Adrenal gland (tissue), 12 donors: ENCODE results near the gene RASEF. TPM values are rescaled to one million over a fixed set of nuclear protein-coding genes. Genes with fewer than 3 reads are reported as not detected.

ENCODE experiments used
- DNase-seq, 7 donors: peaks; one replicate each; pipeline ENCODE4 v3.0.0-alpha.2; 2019 to 2020
- H3K27ac ChIP-seq, 5 donors: fragments of 200-600 bp; sonication (generic) in 4 of 5; 1 replicate in 3 of 5; 2 replicates in 2 of 5; pipeline versions ENCODE4 v1.5.1 to v1.8.0; 2016 to 2020; ENCODE audit warnings: mild to moderate bottlenecking in 1 of 5
- H3K27me3 ChIP-seq: fragments of 200-600 bp; 2 replicates; pipeline ENCODE4 v1.8.0; 2021
- H3K36me3 ChIP-seq, 2 donors: fragments of 200-600 bp; replicated peaks in 1 of 2; 1 replicate in 1 of 2; 2 replicates in 1 of 2; pipeline versions ENCODE4 v1.5.1 to v1.8.0; 2018 to 2022
- H3K4me1 ChIP-seq, 2 donors: fragments of 200-600 bp; replicated peaks in 1 of 2; 1 replicate in 1 of 2; 2 replicates in 1 of 2; pipeline versions ENCODE4 v1.5.1 to v1.8.0; 2018 to 2021
- H3K4me3 ChIP-seq, 4 donors: fragments of 200-600 bp; sonication (generic) in 3 of 4; one replicate each; pipeline ENCODE4 v1.5.1; 2016 to 2018
- H3K9me3 ChIP-seq, 3 donors: fragments of 200-600 bp; sonication (generic) in 1 of 3; replicated peaks in 1 of 3; 1 replicate in 2 of 3; 2 replicates in 1 of 3; pipeline versions ENCODE4 v1.5.1 to v1.8.0; 2016 to 2021
- POLR2A ChIP-seq, 2 donors: fragments of 450-650 bp; IDR thresholded peaks; one replicate each; pipeline ENCODE4 v1.6.1; 2017; ENCODE audit warnings: antibody characterized with exemption in 2 of 2, mild to moderate bottlenecking in 2 of 2, moderate library complexity in 1 of 2
- WGBS, 4 donors: extraction: QIAGEN DNeasy Blood & Tissue Kit in 2 of 4; methylation state at CpG; one replicate each; pipeline versions ENCODE4 v1.1.5 to v1.1.7; 2013 to 2017; 5-methylcytosine and 5-hydroxymethylcytosine counted together
- intact Hi-C, 2 donors: fragments of 100-400 bp; cut with DNase I; formaldehyde crosslinking; loops; one replicate each; pipeline versions ENCODE4 v1.14.1 to v1.15.0; 2022 to 2023
- polyA plus RNA-seq, 3 donors: library from polyadenylated mRNA; stranded (reverse); fragments of 200-250 nt in 2 of 3; fragments of 350-450 nt in 1 of 3; fragmentation: Illumina TruSeq in 1 of 3; extraction: RNeasy Lipid Tissue Mini Kit (QIAGEN cat#74804) in 1 of 3; gene quantifications; one replicate each; pipeline ENCODE4 v1.2.3, GENCODE V29; 2013 to 2014
- total RNA-seq, 9 donors: library from RNA; depleted of rRNA in 4 of 9; stranded (reverse); fragments of >200 nt in 4 of 9; fragments of 120-200 nt in 1 of 9; fragmentation: NEBNext Ultra II Directional in 1 of 9; extraction: Animal tissue kit (Norgen Biotek cat#: 25700) in 1 of 9; gene quantifications; one replicate each; pipeline versions ENCODE4 v1.1.0 to v1.2.4, GENCODE V29; 2013 to 2023
- TF ChIP-seq, protein P1 (sequence below), 6 experiments: fragments of 450-650 bp in 4 of 6; fragments of 200-600 bp in 2 of 6; sonication (generic) in 1 of 6; IDR thresholded peaks; 1 replicate in 5 of 6; 2 replicates in 1 of 6; pipeline versions ENCODE4 v1.5.1 to v1.8.0; 2016 to 2021; ENCODE audit warnings: antibody characterized with exemption in 6 of 6, mild to moderate bottlenecking in 2 of 6, moderate library complexity in 1 of 6
- donor health status: healthy with polysubstance abuse.
- donor health status: Bipolar disorder and iron deficiency.
- donor health status: DM: yes; HTN: yes; CAD: no.
- donor health status: DM: no; HTN: no; CAD: no.
- donor health status: DM: no; HTN: no; CAD: no.
- donor health status: DM: yes; HTN: yes; CAD: no.

Gene RASEF
- total and polyA plus RNA-seq, 12 donors, result 0.06 to 1.1 (median 0.29) TPM

- DNase-seq, result peak; percentile 73 to 93 (median 86)
- no peaks in the 10 kb centered on the region for H3K36me3 ChIP-seq
- H3K27ac ChIP-seq, result no peak overlapping the region
- H3K4me1 ChIP-seq, result no peaks in the 10 kb centered on the region
- H3K4me3 ChIP-seq, result no peak overlapping the region
- no peaks in the 10 kb centered on the region for H3K27me3 ChIP-seq
- H3K9me3 ChIP-seq, result no peaks in the 10 kb centered on the region
- WGBS, 4 donors, result 12 to 22% (median 15%) methylated on average over 7 of the region's 7 CpGs
- TF ChIP-seq, protein P1, sequence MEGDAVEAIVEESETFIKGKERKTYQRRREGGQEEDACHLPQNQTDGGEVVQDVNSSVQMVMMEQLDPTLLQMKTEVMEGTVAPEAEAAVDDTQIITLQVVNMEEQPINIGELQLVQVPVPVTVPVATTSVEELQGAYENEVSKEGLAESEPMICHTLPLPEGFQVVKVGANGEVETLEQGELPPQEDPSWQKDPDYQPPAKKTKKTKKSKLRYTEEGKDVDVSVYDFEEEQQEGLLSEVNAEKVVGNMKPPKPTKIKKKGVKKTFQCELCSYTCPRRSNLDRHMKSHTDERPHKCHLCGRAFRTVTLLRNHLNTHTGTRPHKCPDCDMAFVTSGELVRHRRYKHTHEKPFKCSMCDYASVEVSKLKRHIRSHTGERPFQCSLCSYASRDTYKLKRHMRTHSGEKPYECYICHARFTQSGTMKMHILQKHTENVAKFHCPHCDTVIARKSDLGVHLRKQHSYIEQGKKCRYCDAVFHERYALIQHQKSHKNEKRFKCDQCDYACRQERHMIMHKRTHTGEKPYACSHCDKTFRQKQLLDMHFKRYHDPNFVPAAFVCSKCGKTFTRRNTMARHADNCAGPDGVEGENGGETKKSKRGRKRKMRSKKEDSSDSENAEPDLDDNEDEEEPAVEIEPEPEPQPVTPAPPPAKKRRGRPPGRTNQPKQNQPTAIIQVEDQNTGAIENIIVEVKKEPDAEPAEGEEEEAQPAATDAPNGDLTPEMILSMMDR (IDR thresholded peaks at IDR 0.05), result peak; percentile 66 to 89 (median 80)
- no peak for TF ChIP-seq POLR2A (IDR thresholded peaks at IDR 0.05)
- intact Hi-C loops, result no loop called here
Observed at GRCh38 chr9:82961504-82962125, 101.3 kb downstream of the RASEF start.

DNA sequence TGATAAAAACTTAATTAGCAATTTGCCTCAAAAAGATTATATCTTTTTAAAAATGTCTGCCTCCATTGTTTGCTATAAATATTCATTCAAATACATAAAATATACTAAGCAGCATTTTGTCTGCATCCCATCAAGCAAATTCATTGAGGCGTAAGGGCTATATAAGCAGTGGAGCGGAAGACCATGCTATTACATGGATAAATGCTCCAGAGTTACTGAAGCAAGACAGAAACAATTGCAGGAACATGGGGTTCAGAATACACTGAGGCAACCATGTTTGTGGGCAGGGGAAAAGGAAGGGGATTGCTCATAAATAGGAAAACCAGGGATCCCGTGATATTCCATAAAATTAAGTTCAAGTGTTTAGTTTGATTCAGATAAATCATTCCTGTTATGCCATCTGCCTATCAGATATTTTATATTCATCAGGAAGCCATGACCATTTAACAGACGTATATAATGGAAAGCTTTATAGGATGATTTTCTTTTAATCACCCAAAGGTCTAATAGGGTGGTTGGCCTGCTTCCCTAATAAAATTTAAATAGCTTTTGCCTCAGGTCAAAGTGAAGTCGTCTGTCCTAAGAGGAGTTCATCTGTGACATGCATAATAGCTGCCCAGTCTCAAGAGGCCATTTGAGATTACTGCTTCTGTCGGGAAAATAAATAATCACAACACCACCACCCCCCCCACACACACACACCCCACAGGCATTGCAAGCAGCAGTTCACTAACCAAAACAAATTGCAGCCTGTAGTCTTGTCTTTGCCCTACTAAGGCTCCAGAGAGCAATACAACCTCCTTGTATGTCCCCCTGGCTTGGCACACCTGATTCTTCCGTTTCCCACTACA lies 105.2 kb downstream of the RASEF start:
- Histone ChIP-seq H3K4me1 (no peaks in the 10 kb centered on the region), H3K27ac (no peak overlapping the region), H3K36me3 (no peaks in the 10 kb centered on the region), H3K27me3 (no peaks in the 10 kb centered on the region), H3K4me3 (no peak overlapping the region), H3K9me3 (no peaks in the 10 kb centered on the region)
- WGBS, 4 donors, result 72 to 81% (median 79%) methylated on average over 7 of the region's 7 CpGs
- no peak for DNase-seq
- intact Hi-C loops, result no loop called here
- no peak for TF ChIP-seq POLR2A (IDR thresholded peaks at IDR 0.05)
- TF ChIP-seq, protein P1 (IDR thresholded peaks at IDR 0.05), result no peak

GRCh38 chr9:82949203-82949602 lies 113.7 kb downstream of the RASEF start:
- 79 to 94% (median 93%) methylated on average over 2 of the region's 2 CpGs for WGBS, 4 donors
- Histone ChIP-seq H3K4me3 (no peak overlapping the region), H3K27ac (no peak overlapping the region), H3K4me1 (no peaks in the 10 kb centered on the region), H3K27me3 (no peaks in the 10 kb centered on the region), H3K9me3 (no peaks in the 10 kb centered on the region), H3K36me3 (no peaks in the 10 kb centered on the region)
- DNase-seq, result no peak
- TF ChIP-seq, protein P1 (IDR thresholded peaks at IDR 0.05), result no peak
- TF ChIP-seq POLR2A (IDR thresholded peaks at IDR 0.05), result no peak
- intact Hi-C loops, result no loop called here

- intact Hi-C loops, result no loop called here
- no peaks in the 10 kb centered on the region for H3K36me3 ChIP-seq
- no peaks in the 10 kb centered on the region for H3K9me3 ChIP-seq
- no peaks in the 10 kb centered on the region for H3K4me1 ChIP-seq
- 77 to 92% (median 86%) methylated on average over 5 to 7 of the region's 7 CpGs for WGBS, 4 donors
- no peak for DNase-seq
- no peaks in the 10 kb centered on the region for H3K27me3 ChIP-seq
- no peak overlapping the region for H3K4me3 ChIP-seq
- TF ChIP-seq POLR2A (IDR thresholded peaks at IDR 0.05), result no peak
- TF ChIP-seq, protein P1 (IDR thresholded peaks at IDR 0.05), result no peak
- no peak overlapping the region for H3K27ac ChIP-seq
Observed at GRCh38 chr9:82940376-82940775, 122.6 kb downstream of the RASEF start.
